ENCODE measurements around the gene SPON1. TPM values are rescaled to one million over a fixed set of nuclear protein-coding genes. Genes with fewer than 3 reads are reported as not detected.
A peak's percentile ranks its signal among the peaks of the same experiment; 100 is the strongest.

Gene SPON1
- total RNA-seq, 2 experiments from 2014 or later, result 2.1 to 2.2 TPM

GRCh38 chr11:14065141-14065540 is 102.6 kb downstream of the SPON1 start:
- CTCF ChIA-PET, result no interaction called here
- peaks cover 6% of the 10 kb centered on the region for H3K4me1 ChIP-seq (ENCODE audit: insufficient read depth, low read length)
- peak overlapping the region; percentile 17 for H3K4me3 ChIP-seq (ENCODE audit: low read length)
- no peak for TF ChIP-seq CTCF (IDR thresholded peaks at IDR 0.05)
- H3K27me3 Mint-ChIP-seq, result no peaks in the 10 kb centered on the region
- no peaks in the 10 kb centered on the region for H3K9me3 ChIP-seq (ENCODE audit: control insufficient read depth in 1 of 2, insufficient read depth in 1 of 2, low read length in 2 of 2)
- POLR2A ChIA-PET, result interaction anchor here (0.7 to 2.1 kb wide), 6 partner anchors 9 to 50 kb away, joined by 3 to 10 read pairs (median 4); no protein-coding TSS in a partner anchor
- no peak overlapping the region for H3K27ac ChIP-seq (ENCODE audit: low read depth in 1 of 2, low read length in 2 of 2)
- no peak overlapping the region for H3K27ac Mint-ChIP-seq
- ATAC-seq (ENCODE audit: poor library complexity) (peak; percentile 64), DNase-seq (peak in 4 of 14 experiments; percentile 14 to 55 (median 23))
- peak overlapping the region; percentile 69 for H3K4me3 Mint-ChIP-seq
- no peaks in the 10 kb centered on the region for H3K36me3 Mint-ChIP-seq (ENCODE audit: low read depth)
- H3K9me3 Mint-ChIP-seq, result no peaks in the 10 kb centered on the region
- H3K36me3 ChIP-seq (ENCODE audit: insufficient read depth, low read length), result no peaks in the 10 kb centered on the region
- peaks cover 24% of the 10 kb centered on the region for H3K4me1 Mint-ChIP-seq (ENCODE audit: low read depth)
- intact Hi-C loops (cut with DNase I, micrococcal nuclease), result no loop called here
- H3K27me3 ChIP-seq (ENCODE audit: control insufficient read depth in 1 of 2, insufficient read depth in 2 of 2, low read length in 2 of 2), result no peaks in the 10 kb centered on the region

- H3K4me1 ChIP-seq (ENCODE audit: insufficient read depth, low read length), result peaks cover 6% of the 10 kb centered on the region
- no peak overlapping the region for H3K4me3 ChIP-seq (ENCODE audit: low read length)
- H3K27me3 Mint-ChIP-seq, result no peaks in the 10 kb centered on the region
- POLR2A ChIA-PET, result interaction anchor here (0.7 to 2.1 kb wide), 6 partner anchors 8 to 49 kb away, joined by 3 to 10 read pairs (median 4); no protein-coding TSS in a partner anchor
- H3K36me3 ChIP-seq (ENCODE audit: insufficient read depth, low read length), result no peaks in the 10 kb centered on the region
- no peaks in the 10 kb centered on the region for H3K27me3 ChIP-seq (ENCODE audit: control insufficient read depth in 1 of 2, insufficient read depth in 2 of 2, low read length in 2 of 2)
- CTCF ChIA-PET, result no interaction called here
- DNase-seq, result no peak
- H3K9me3 ChIP-seq (ENCODE audit: control insufficient read depth in 1 of 2, insufficient read depth in 1 of 2, low read length in 2 of 2), result no peaks in the 10 kb centered on the region
- no peak for ATAC-seq (ENCODE audit: poor library complexity)
- H3K4me1 Mint-ChIP-seq (ENCODE audit: low read depth), result peaks cover 24% of the 10 kb centered on the region
- H3K36me3 Mint-ChIP-seq (ENCODE audit: low read depth), result no peaks in the 10 kb centered on the region
- TF ChIP-seq CTCF (IDR thresholded peaks at IDR 0.05), result no peak
- H3K27ac ChIP-seq (ENCODE audit: low read depth in 1 of 2, low read length in 2 of 2), result no peak overlapping the region
- H3K9me3 Mint-ChIP-seq, result no peaks in the 10 kb centered on the region
- intact Hi-C loops (cut with DNase I, micrococcal nuclease), result no loop called here
- H3K27ac Mint-ChIP-seq, result no peak overlapping the region
- H3K4me3 Mint-ChIP-seq, result no peak overlapping the region
Observed at GRCh38 chr11:14065681-14066080, 103.2 kb downstream of the SPON1 start.

- intact Hi-C loops (cut with DNase I, micrococcal nuclease), result no loop called here
- ChIA-PET CTCF (no interaction called here), POLR2A (no interaction called here)
- Mint-ChIP-seq H3K27ac (no peak overlapping the region), H3K36me3 (ENCODE audit: low read depth) (no peaks in the 10 kb centered on the region), H3K4me3 (no peak overlapping the region), H3K9me3 (no peaks in the 10 kb centered on the region), H3K4me1 (ENCODE audit: low read depth) (peaks cover 28% of the 10 kb centered on the region), H3K27me3 (no peaks in the 10 kb centered on the region)
- Histone ChIP-seq H3K36me3 (ENCODE audit: insufficient read depth, low read length) (no peaks in the 10 kb centered on the region), H3K9me3 (ENCODE audit: control insufficient read depth in 1 of 2, insufficient read depth in 1 of 2, low read length in 2 of 2) (no peaks in the 10 kb centered on the region), H3K4me1 (ENCODE audit: insufficient read depth, low read length) (peaks cover 6% of the 10 kb centered on the region), H3K4me3 (ENCODE audit: low read length) (no peak overlapping the region), H3K27ac (ENCODE audit: low read depth in 1 of 2, low read length in 2 of 2) (no peak overlapping the region), H3K27me3 (ENCODE audit: control insufficient read depth in 1 of 2, insufficient read depth in 2 of 2, low read length in 2 of 2) (no peaks in the 10 kb centered on the region)
- ATAC-seq (ENCODE audit: poor library complexity) (no peak), DNase-seq (no peak)
- no peak for TF ChIP-seq CTCF (IDR thresholded peaks at IDR 0.05)
Observed at GRCh38 chr11:14067686-14068085, 105.2 kb downstream of the SPON1 start.
